Caco-2 (cell line): ENCODE data around the gene SPOCK2. TPM values are rescaled to one million over a fixed set of nuclear protein-coding genes. Genes with fewer than 3 reads are reported as not detected.

ENCODE experiments used
- BruUV-seq: library from RNA; stranded (reverse); fragments of 400-500 nt; replicated peaks from 2 replicates; lab custom pipeline; 2021; lab: Mats Ljungman, UMichigan
- CTCF ChIA-PET: fragments of 300-600 bp; sonication (Branson Sonifier 250); formaldehyde crosslinking; loops from one replicate; lab custom pipeline; 2022; ENCODE audit warnings: antibody characterized with exemption; lab: Charles Lee
- POLR2A ChIA-PET: fragments of 300-600 bp; sonication (Branson Sonifier 250); formaldehyde crosslinking; loops from one replicate; lab custom pipeline; 2022; ENCODE audit warnings: antibody characterized with exemption; lab: Charles Lee
- DNase-seq, 2 experiments: peaks; one replicate each; pipeline versions ENCODE4 v3.0.0 to v3.0.0-alpha.2; 2020 to 2022
- H3K27me3 ChIP-seq: replicated peaks from 2 replicates; pipeline ENCODE4 v1.6.0; 2011; ENCODE audit warnings: low read length; ENCODE audit not compliant: control insufficient read depth, insufficient read depth
- H3K36me3 ChIP-seq: 2 replicates; pipeline ENCODE4 v1.5.1; 2011; ENCODE audit warnings: low read length; ENCODE audit not compliant: control insufficient read depth, insufficient read depth
- H3K4me1 ChIP-seq: fragments of 250-450 bp; sonication (Bioruptor Pico); 2 replicates; pipeline ENCODE4 v1.5.1; 2020; ENCODE audit warnings: mild to moderate bottlenecking
- H3K4me3 ChIP-seq: 2 replicates; pipeline ENCODE4 v1.5.1; 2011; ENCODE audit warnings: low read depth, mild to moderate bottlenecking, control low read depth, low read length
- H3K9me3 ChIP-seq: fragments of 250-450 bp; sonication (Bioruptor Pico); 2 replicates; pipeline ENCODE4 v1.5.1; 2020; ENCODE audit warnings: mild to moderate bottlenecking, moderate library complexity
- H3K27ac Mint-ChIP-seq: one replicate; pipeline ENCODE4 v1.8.0; 2022; ENCODE audit warnings: mixed read lengths; ENCODE audit not compliant: unreplicated experiment
- H3K27me3 Mint-ChIP-seq: one replicate; pipeline ENCODE4 v1.8.0; 2022; ENCODE audit warnings: mixed read lengths; ENCODE audit not compliant: insufficient read depth, unreplicated experiment
- H3K36me3 Mint-ChIP-seq: one replicate; pipeline ENCODE4 v1.8.0; 2022; ENCODE audit warnings: mild to moderate bottlenecking, mixed read lengths; ENCODE audit not compliant: insufficient read depth, unreplicated experiment
- H3K4me1 Mint-ChIP-seq: one replicate; pipeline ENCODE4 v1.8.0; 2022; ENCODE audit warnings: low read depth, mixed read lengths; ENCODE audit not compliant: unreplicated experiment
- H3K4me3 Mint-ChIP-seq: one replicate; pipeline ENCODE4 v1.8.0; 2022; ENCODE audit warnings: mild to moderate bottlenecking, moderate library complexity, mixed read lengths; ENCODE audit not compliant: unreplicated experiment
- H3K9me3 Mint-ChIP-seq: one replicate; pipeline ENCODE4 v1.8.0; 2022; ENCODE audit warnings: mixed read lengths; ENCODE audit not compliant: unreplicated experiment
- CTCF ChIP-seq, 2 experiments: fragments of 200-600 bp in 1 of 2; IDR thresholded peaks; 1 replicate in 1 of 2; 2 replicates in 1 of 2; pipeline versions ENCODE4 v1.5.1 to v1.8.0; 2011 to 2022; ENCODE audit warnings: antibody characterized with exemption in 1 of 2, control low read depth in 1 of 2, inconsistent platforms in 1 of 2, low read depth in 1 of 2, low read length in 1 of 2, mild to moderate bottlenecking in 1 of 2, moderate library complexity in 1 of 2; ENCODE audit not compliant: insufficient read depth in 1 of 2, severe bottlenecking in 1 of 2, unreplicated experiment in 1 of 2
- intact Hi-C: fragments of 100-400 bp; cut with micrococcal nuclease; formaldehyde crosslinking; loops from one replicate; pipeline ENCODE4 v1.10.0; 2022; ENCODE audit not compliant: unreplicated experiment
- total RNA-seq: library from RNA; stranded (reverse); gene quantifications from 2 replicates; pipeline ENCODE4 v1.2.3, GENCODE V29; 2022

Gene SPOCK2
- total RNA-seq, 1 experiment from 2014 or later, result 1.6 TPM

DNA sequence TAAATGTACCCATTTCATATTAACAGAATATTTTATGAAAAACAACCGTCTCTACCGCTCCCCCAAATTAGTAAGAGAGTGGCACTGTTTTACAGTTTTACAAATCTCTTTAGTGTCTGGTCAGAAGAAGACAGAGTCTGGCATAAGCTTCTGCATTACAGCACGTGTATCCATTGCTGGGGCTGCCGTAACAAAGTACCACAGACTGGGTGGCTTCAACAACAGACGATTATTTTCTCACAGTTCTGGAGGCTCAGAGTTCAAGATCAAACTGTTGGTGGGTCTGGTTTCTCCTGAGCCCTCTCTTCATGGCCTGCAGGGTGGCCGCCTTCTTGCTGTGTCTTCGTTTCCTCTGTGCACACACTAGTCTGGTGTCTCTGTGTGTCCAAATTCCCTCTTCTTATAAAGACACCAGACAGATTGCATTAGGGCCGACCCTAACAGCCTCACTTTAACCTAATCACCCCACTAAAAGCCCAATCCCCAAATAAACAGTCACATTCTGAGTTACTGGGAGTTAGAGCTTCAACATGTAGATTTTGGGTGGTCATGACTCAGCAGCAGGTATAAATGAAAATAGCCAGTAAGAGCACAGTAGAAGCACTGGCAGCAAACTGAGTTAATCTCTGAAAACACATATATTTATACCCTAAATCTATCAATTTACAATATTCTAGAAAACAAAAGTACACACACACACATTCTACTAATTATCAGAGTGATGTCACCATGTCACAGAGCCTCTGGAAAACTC is 4.0 kb upstream of the SPOCK2 start:
- POLR2A ChIA-PET, result no interaction called here
- H3K4me1 Mint-ChIP-seq, result peaks cover 35% of the 10 kb centered on the region
- DNase-seq, result no peak
- peaks cover 36% of the 10 kb centered on the region for H3K4me1 ChIP-seq
- H3K4me3 ChIP-seq, result no peak overlapping the region
- no peak for TF ChIP-seq CTCF (IDR thresholded peaks at IDR 0.05; ENCODE audit: insufficient read depth in 1 of 2, low read depth in 1 of 2, low read length in 1 of 2, severe bottlenecking in 1 of 2, unreplicated experiment in 1 of 2)
- H3K36me3 ChIP-seq, result no peaks in the 10 kb centered on the region
- no peaks in the 10 kb centered on the region for H3K9me3 Mint-ChIP-seq
- BruUV-seq, result no TSS peak
- no peaks in the 10 kb centered on the region for H3K27me3 ChIP-seq
- CTCF ChIA-PET, result interaction anchor here (1.1 kb wide), 1 partner anchor 44 kb away, joined by 5 read pairs; no protein-coding TSS in a partner anchor
- H3K27ac Mint-ChIP-seq, result no peak overlapping the region
- no peaks in the 10 kb centered on the region for H3K9me3 ChIP-seq
- H3K4me3 Mint-ChIP-seq, result no peak overlapping the region
- intact Hi-C loops, result no loop called here
- H3K36me3 Mint-ChIP-seq, result peaks cover 30% of the 10 kb centered on the region
- H3K27me3 Mint-ChIP-seq, result no peaks in the 10 kb centered on the region

DNA sequence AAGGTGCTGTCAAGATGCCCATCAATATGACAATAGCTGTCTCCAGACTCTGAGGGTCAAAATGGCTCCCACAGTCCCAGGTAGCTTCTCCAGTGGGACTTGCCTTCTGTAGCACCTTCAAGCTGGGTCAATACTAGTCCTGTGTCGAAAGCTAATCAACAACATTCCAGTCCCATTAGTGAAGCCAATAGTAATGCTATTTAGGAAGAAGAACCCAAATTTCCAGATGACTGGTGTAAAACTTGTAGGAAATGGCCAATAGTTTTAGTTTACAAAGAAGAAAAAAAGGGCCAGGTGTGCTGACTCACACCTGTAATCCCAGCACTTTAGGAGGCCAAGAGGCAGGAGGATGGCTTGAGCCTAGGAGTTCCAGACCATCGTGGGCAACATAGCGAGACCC is 2.0 kb upstream of the SPOCK2 start:
- no peak overlapping the region for H3K4me3 Mint-ChIP-seq
- peaks cover 20% of the 10 kb centered on the region for H3K4me1 ChIP-seq
- intact Hi-C loops, result no loop called here
- H3K4me1 Mint-ChIP-seq, result peaks cover 17% of the 10 kb centered on the region
- no TSS peak for BruUV-seq
- POLR2A ChIA-PET, result interaction anchor here (0.6 kb wide), 1 partner anchor 45 kb away, joined by 4 read pairs; no protein-coding TSS in a partner anchor
- DNase-seq, result no peak
- no peaks in the 10 kb centered on the region for H3K9me3 ChIP-seq
- no peak for TF ChIP-seq CTCF (IDR thresholded peaks at IDR 0.05; ENCODE audit: insufficient read depth in 1 of 2, low read depth in 1 of 2, low read length in 1 of 2, severe bottlenecking in 1 of 2, unreplicated experiment in 1 of 2)
- no peaks in the 10 kb centered on the region for H3K36me3 ChIP-seq
- H3K27me3 Mint-ChIP-seq, result no peaks in the 10 kb centered on the region
- CTCF ChIA-PET, result interaction anchor here (1.4 to 1.9 kb wide), 2 partner anchors 9 to 42 kb away, joined by 5 to 8 read pairs; no protein-coding TSS in a partner anchor
- no peaks in the 10 kb centered on the region for H3K27me3 ChIP-seq
- H3K9me3 Mint-ChIP-seq, result no peaks in the 10 kb centered on the region
- no peak overlapping the region for H3K4me3 ChIP-seq
- H3K27ac Mint-ChIP-seq, result no peak overlapping the region
- peaks cover 22% of the 10 kb centered on the region for H3K36me3 Mint-ChIP-seq

- H3K4me1 Mint-ChIP-seq, result peaks cover 16% of the 10 kb centered on the region
- intact Hi-C loops, result no loop called here
- Histone ChIP-seq H3K36me3 (no peaks in the 10 kb centered on the region), H3K4me3 (no peak overlapping the region), H3K4me1 (peaks cover 20% of the 10 kb centered on the region), H3K9me3 (no peaks in the 10 kb centered on the region), H3K27me3 (no peaks in the 10 kb centered on the region)
- no peak overlapping the region for H3K4me3 Mint-ChIP-seq
- no peak overlapping the region for H3K27ac Mint-ChIP-seq
- H3K9me3 Mint-ChIP-seq, result no peaks in the 10 kb centered on the region
- H3K27me3 Mint-ChIP-seq, result no peaks in the 10 kb centered on the region
- TF ChIP-seq CTCF (IDR thresholded peaks at IDR 0.05; ENCODE audit: insufficient read depth in 1 of 2, low read depth in 1 of 2, low read length in 1 of 2, severe bottlenecking in 1 of 2, unreplicated experiment in 1 of 2), result no peak
- peaks cover 20% of the 10 kb centered on the region for H3K36me3 Mint-ChIP-seq
- ChIA-PET CTCF (interaction anchor here (0.5 to 1.9 kb wide), 3 partner anchors 9 to 174 kb away, joined by 3 to 8 read pairs (median 5); no protein-coding TSS in a partner anchor), POLR2A (interaction anchor here (0.7 to 0.8 kb wide), 2 partner anchors 17 to 231 kb away, joined by 3 read pairs; no protein-coding TSS in a partner anchor)
- BruUV-seq, result no TSS peak
- DNase-seq, result peak in 1 of 2 experiments; percentile 36
These were observed 1.3 kb upstream of the SPOCK2 start for GRCh38 chr10:72089618-72090017.
